BLaER1 treated with 17β-estradiol and CSF1 and Interleukin-3, amounts not matched to agents 10 nM and 100 nM (cell line): ENCODE results near the gene GRIN2A.

ENCODE experiments used
- H3K27ac ChIP-seq, 11 experiments: shearing (Covaris generic); formaldehyde crosslinking; 2 replicates each; pipeline ENCODE4 v1.8.1; 2022
- H3K27me3 ChIP-seq, 11 experiments: shearing (Covaris generic); formaldehyde crosslinking; 2 replicates each; pipeline ENCODE4 v1.8.1; 2022
- H3K36me3 ChIP-seq, 11 experiments: shearing (Covaris generic); formaldehyde crosslinking; 2 replicates each; pipeline ENCODE4 v1.8.1; 2022
- H3K4me1 ChIP-seq, 10 experiments: shearing (Covaris generic); formaldehyde crosslinking; 2 replicates each; pipeline ENCODE4 v1.8.1; 2022
- H3K4me2 ChIP-seq, 11 experiments: shearing (Covaris generic); formaldehyde crosslinking; 2 replicates each; pipeline ENCODE4 v1.8.1; 2022
- H3K4me3 ChIP-seq, 10 experiments: shearing (Covaris generic); formaldehyde crosslinking; 2 replicates each; pipeline ENCODE4 v1.8.1; 2022
- H3K9ac ChIP-seq, 11 experiments: shearing (Covaris generic); formaldehyde crosslinking; 2 replicates each; pipeline ENCODE4 v1.8.1; 2022
- H3K9me3 ChIP-seq, 11 experiments: shearing (Covaris generic); formaldehyde crosslinking; replicated peaks in 1 of 11; 2 replicates each; pipeline ENCODE4 v1.8.1; 2022
- H4K20me1 ChIP-seq, 11 experiments: shearing (Covaris generic); formaldehyde crosslinking; 2 replicates each; pipeline ENCODE4 v1.8.1; 2022
- Cebpa-rat ChIP-seq, 11 experiments: shearing (Covaris generic); IDR thresholded peaks; 2 replicates each; pipeline ENCODE4 v1.8.1; 2022

GRIN2A gene

GRCh38 chr16:9870962-9871361 is 311.3 kb downstream of the GRIN2A start:
- H3K4me3 ChIP-seq, result no peak overlapping the region
- no peaks in the 10 kb centered on the region for H3K4me1 ChIP-seq
- H3K27ac ChIP-seq, result no peak overlapping the region
- no peaks in the 10 kb centered on the region for H3K36me3 ChIP-seq
- no peak for TF ChIP-seq Cebpa-rat (IDR thresholded peaks at IDR 0.05)
- H3K9ac ChIP-seq, result no peak overlapping the region
- H4K20me1 ChIP-seq, result no peaks in the 10 kb centered on the region
- no peak overlapping the region for H3K4me2 ChIP-seq
- no peaks in the 10 kb centered on the region for H3K9me3 ChIP-seq
- H3K27me3 ChIP-seq, result no peaks in the 10 kb centered on the region

GRCh38 chr16:9869776-9870175 is 312.5 kb downstream of the GRIN2A start:
- H3K9ac ChIP-seq, result no peak overlapping the region
- H3K27me3 ChIP-seq, result no peaks in the 10 kb centered on the region
- H4K20me1 ChIP-seq, result no peaks in the 10 kb centered on the region
- no peak overlapping the region for H3K4me2 ChIP-seq
- H3K27ac ChIP-seq, result no peak overlapping the region
- H3K4me3 ChIP-seq, result no peak overlapping the region
- no peak for TF ChIP-seq Cebpa-rat (IDR thresholded peaks at IDR 0.05)
- no peaks in the 10 kb centered on the region for H3K4me1 ChIP-seq
- no peaks in the 10 kb centered on the region for H3K9me3 ChIP-seq
- no peaks in the 10 kb centered on the region for H3K36me3 ChIP-seq

- Histone ChIP-seq H4K20me1 (no peaks in the 10 kb centered on the region), H3K27me3 (no peaks in the 10 kb centered on the region), H3K9me3 (no peaks in the 10 kb centered on the region), H3K9ac (no peak overlapping the region), H3K36me3 (no peaks in the 10 kb centered on the region), H3K27ac (no peak overlapping the region), H3K4me2 (no peak overlapping the region), H3K4me1 (no peaks in the 10 kb centered on the region), H3K4me3 (no peak overlapping the region)
- no peak for TF ChIP-seq Cebpa-rat (IDR thresholded peaks at IDR 0.05)
These were observed 313.6 kb downstream of the GRIN2A start for GRCh38 chr16:9868606-9869149.

GRCh38 chr16:9867176-9867575 is 315.1 kb downstream of the GRIN2A start:
- Histone ChIP-seq H3K36me3 (no peaks in the 10 kb centered on the region), H3K9me3 (no peaks in the 10 kb centered on the region), H3K9ac (no peak overlapping the region), H3K4me2 (no peak overlapping the region), H4K20me1 (no peaks in the 10 kb centered on the region), H3K27me3 (no peaks in the 10 kb centered on the region), H3K4me1 (peaks cover 0 to under 1% (median 0%) of the 10 kb centered on the region in 10 experiments; a peak in 4 of 20 replicates), H3K27ac (no peak overlapping the region), H3K4me3 (no peak overlapping the region)
- TF ChIP-seq Cebpa-rat (IDR thresholded peaks at IDR 0.05), result no peak

GRCh38 chr16:9864461-9864860 is 317.8 kb downstream of the GRIN2A start:
- Histone ChIP-seq H3K4me2 (no peak overlapping the region), H4K20me1 (no peaks in the 10 kb centered on the region), H3K9ac (no peak overlapping the region), H3K27me3 (no peaks in the 10 kb centered on the region), H3K4me3 (no peak overlapping the region), H3K36me3 (no peaks in the 10 kb centered on the region), H3K9me3 (no peaks in the 10 kb centered on the region), H3K27ac (no peak overlapping the region), H3K4me1 (peaks cover 0 to 28% (median 15%) of the 10 kb centered on the region in 10 experiments; a peak in 14 of 20 replicates)
- no peak for TF ChIP-seq Cebpa-rat (IDR thresholded peaks at IDR 0.05)

- no peaks in the 10 kb centered on the region for H4K20me1 ChIP-seq
- no peaks in the 10 kb centered on the region for H3K9me3 ChIP-seq
- no peaks in the 10 kb centered on the region for H3K36me3 ChIP-seq
- H3K4me3 ChIP-seq, result no peak overlapping the region
- H3K27ac ChIP-seq, result peak overlapping the region in 1 of 11 experiments; percentile 89; a peak in 2 of 22 replicates
- no peaks in the 10 kb centered on the region for H3K27me3 ChIP-seq
- peaks cover 0 to 30% (median 15%) of the 10 kb centered on the region in 10 experiments; a peak in 14 of 20 replicates for H3K4me1 ChIP-seq
- TF ChIP-seq Cebpa-rat (IDR thresholded peaks at IDR 0.05), result no peak
- H3K9ac ChIP-seq, result no peak overlapping the region
- H3K4me2 ChIP-seq, result peak overlapping the region in 1 of 11 experiments; percentile 74; a peak in 2 of 22 replicates
These were observed 319.9 kb downstream of the GRIN2A start for GRCh38 chr16:9862327-9862726.

- Histone ChIP-seq H3K27me3 (no peaks in the 10 kb centered on the region), H3K9ac (peak overlapping the region in 3 of 11 experiments; percentile 25 to 67 (median 54); a peak in 6 of 22 replicates)
These were observed 321.4 kb downstream of the GRIN2A start for GRCh38 chr16:9860876-9861275.

GRCh38 chr16:9859701-9860327 is 322.4 kb downstream of the GRIN2A start:
- Histone ChIP-seq H4K20me1 (no peaks in the 10 kb centered on the region), H3K36me3 (no peaks in the 10 kb centered on the region), H3K4me1 (peaks cover 0 to 30% (median 15%) of the 10 kb centered on the region in 10 experiments; a peak in 14 of 20 replicates), H3K27me3 (no peaks in the 10 kb centered on the region), H3K9me3 (no peaks in the 10 kb centered on the region), H3K4me2 (peak overlapping the region in 5 of 11 experiments; percentile 8 to 76 (median 69); a peak in 7 of 22 replicates), H3K4me3 (no peak overlapping the region), H3K9ac (no peak overlapping the region), H3K27ac (peak overlapping the region in 5 of 11 experiments; percentile 60 to 89 (median 75); a peak in 10 of 22 replicates)
- no peak for TF ChIP-seq Cebpa-rat (IDR thresholded peaks at IDR 0.05)

More at GRCh38 chr16:9860876-9861275, 321.4 kb downstream of the GRIN2A start:
- Histone ChIP-seq H3K4me1 (peaks cover 0 to 30% (median 15%) of the 10 kb centered on the region in 10 experiments; a peak in 14 of 20 replicates), H3K9me3 (no peaks in the 10 kb centered on the region), H3K4me2 (peak overlapping the region in 8 of 11 experiments; percentile 40 to 76 (median 65); a peak in 15 of 22 replicates), H4K20me1 (no peaks in the 10 kb centered on the region), H3K4me3 (no peak overlapping the region), H3K27ac (peak overlapping the region in 8 of 11 experiments; percentile 21 to 89 (median 66); a peak in 14 of 22 replicates), H3K36me3 (no peaks in the 10 kb centered on the region)
- TF ChIP-seq Cebpa-rat (IDR thresholded peaks at IDR 0.05), result peak in 2 of 11 experiments; percentile 54 to 65; a peak in 3 of 22 replicates

GRCh38 chr16:9854675-9855074 is 327.6 kb downstream of the GRIN2A start:
- Histone ChIP-seq H3K27ac (no peak overlapping the region), H3K4me2 (no peak overlapping the region; a peak in 1 of 22 replicates), H3K27me3 (no peaks in the 10 kb centered on the region), H3K4me1 (peaks cover 0 to 4% (median 0%) of the 10 kb centered on the region in 10 experiments; a peak in 5 of 20 replicates), H3K4me3 (no peak overlapping the region), H3K9me3 (peaks cover 0 to 5% (median 0%) of the 10 kb centered on the region in 11 experiments; a peak in 1 of 22 replicates), H3K36me3 (no peaks in the 10 kb centered on the region), H3K9ac (no peak overlapping the region), H4K20me1 (no peaks in the 10 kb centered on the region)
- TF ChIP-seq Cebpa-rat (IDR thresholded peaks at IDR 0.05), result no peak
